ENCODE results near the gene ADGRG4.

GRCh38 chrX:136261321-136261720, 39.4 kb upstream of the ADGRG4 start:
- TF ChIP-seq CTCF (IDR thresholded peaks at IDR 0.05) (no peak), POLR2A (IDR thresholded peaks at IDR 0.05) (no peak)
